G401 (cell line): ENCODE results near the gene ZFYVE19. TPM values are rescaled to one million over a fixed set of nuclear protein-coding genes. Genes with fewer than 3 reads are reported as not detected.

Experiments used
- total RNA-seq: library from RNA; depleted of rRNA; stranded (reverse); fragments of >200 nt; shearing (Covaris generic); gene quantifications from 2 replicates; pipeline ENCODE4 v1.2.3, GENCODE V29; 2014; rRNA removed

ZFYVE19 gene
- total RNA-seq, 1 experiment from 2014 or later: 29.2 TPM

Other genes starting within 250 kb of the ZFYVE19 start
- gene CCDC32, start 242.0 kb upstream of the ZFYVE19 start, total RNA-seq: 41.9 and 66.4 TPM in 2 replicates
- 21.7 and 33.5 TPM in 2 replicates for gene RPUSD2, start 237.8 kb upstream of the ZFYVE19 start, total RNA-seq
- gene KNL1, start 212.8 kb upstream of the ZFYVE19 start, total RNA-seq: 38.4 and 40.6 TPM in 2 replicates
- gene RAD51, start 111.9 kb upstream of the ZFYVE19 start, total RNA-seq: 7.1 and 12.0 TPM in 2 replicates
- 107 and 114 TPM in 2 replicates for gene RMDN3, start 51.8 kb upstream of the ZFYVE19 start, total RNA-seq
- gene GCHFR, start 43.0 kb upstream of the ZFYVE19 start, total RNA-seq: 829 and 1,388 TPM in 2 replicates
- gene C15orf62, start 37.1 kb upstream of the ZFYVE19 start, total RNA-seq: 3.1 and 4.0 TPM in 2 replicates
- 49.7 and 100 TPM in 2 replicates for gene DNAJC17, start 384 bp downstream of the ZFYVE19 start, total RNA-seq
- gene PPP1R14D, start 21.6 kb downstream of the ZFYVE19 start, total RNA-seq: not detected in 2 replicates
- 0.62 TPM in 1 of 2 replicates, not detected in the other for gene SPINT1, start 37.0 kb downstream of the ZFYVE19 start, total RNA-seq
- gene RHOV, start 67.1 kb downstream of the ZFYVE19 start, total RNA-seq: 0.24 and 1.7 TPM in 2 replicates
- gene VPS18, start 87.4 kb downstream of the ZFYVE19 start, total RNA-seq: 51.4 and 57.3 TPM in 2 replicates
- 0.20 and 0.62 TPM in 2 replicates for gene DLL4, start 122.3 kb downstream of the ZFYVE19 start, total RNA-seq
- 12.4 and 12.9 TPM in 2 replicates for gene CHAC1, start 146.4 kb downstream of the ZFYVE19 start, total RNA-seq